HG02610 (cell line): ENCODE results near the gene TRIM27.
"Not testable (repeated sequence)": the region's sequence is repeated elsewhere in the genome, so short reads cannot be mapped to it uniquely, and the experiment has no call there.

Experiments
- ATAC-seq: cut with Tn5 transposase; IDR thresholded peaks from one replicate; pipeline ENCODE4 v1.9.1; 2021; ENCODE audit warnings: mild to moderate bottlenecking, moderate library complexity; ENCODE audit not compliant: unreplicated experiment

The TRIM27 gene

GRCh38 chr6:28900577-28901256 lies 23.1 kb downstream of the TRIM27 start:
- ATAC-seq: no peak

- no peak for ATAC-seq
These were observed 25.1 kb downstream of the TRIM27 start for GRCh38 chr6:28898710-28898965.

GRCh38 chr6:28897369-28897745 lies 26.4 kb downstream of the TRIM27 start:
- ATAC-seq: no peak

GRCh38 chr6:28896505-28897368 lies 27.0 kb downstream of the TRIM27 start:
- ATAC-seq: peak; percentile 21

GRCh38 chr6:28895131-28895812 lies 28.5 kb downstream of the TRIM27 start:
- ATAC-seq: peak; percentile 75

GRCh38 chr6:28893172-28893799 lies 30.5 kb downstream of the TRIM27 start:
- no peak for ATAC-seq

- no peak for ATAC-seq
These were observed 31.3 kb downstream of the TRIM27 start for GRCh38 chr6:28892525-28892924.

- ATAC-seq: no peak
These were observed 35.8 kb downstream of the TRIM27 start for GRCh38 chr6:28887796-28888496.

GRCh38 chr6:28886079-28886439 lies 37.7 kb downstream of the TRIM27 start:
- ATAC-seq: no peak

GRCh38 chr6:28884423-28885131 lies 39.2 kb downstream of the TRIM27 start:
- ATAC-seq: peak; percentile 36

GRCh38 chr6:28880894-28881780 lies 42.6 kb downstream of the TRIM27 start:
- ATAC-seq: no peak

- ATAC-seq: no peak
These were observed 43.3 kb downstream of the TRIM27 start for GRCh38 chr6:28880519-28880893.

GRCh38 chr6:28876710-28877109 lies 47.1 kb downstream of the TRIM27 start:
- no peak for ATAC-seq

- ATAC-seq: no peak
These were observed 48.5 kb downstream of the TRIM27 start for GRCh38 chr6:28875191-28875747.

GRCh38 chr6:28872157-28872817 lies 51.5 kb downstream of the TRIM27 start:
- not testable (repeated sequence) for ATAC-seq

GRCh38 chr6:28871335-28872156 lies 52.2 kb downstream of the TRIM27 start:
- no peak for ATAC-seq

- no peak for ATAC-seq
These were observed 54.9 kb downstream of the TRIM27 start for GRCh38 chr6:28868873-28869272.

- peak; percentile 18 for ATAC-seq
These were observed 56.7 kb downstream of the TRIM27 start for GRCh38 chr6:28867086-28867409.
